EH (cell line): Measurements from ENCODE around the gene ARID1B.

ENCODE experiments used
- DNase-seq: peaks from one replicate; pipeline ENCODE4 v3.0.0-alpha.2; 2015; ENCODE audit warnings: low read depth

The ARID1B gene

GRCh38 chr6:156773935-156774852 is 3.0 kb upstream of the ARID1B start:
- DNase-seq, result no peak

DNA sequence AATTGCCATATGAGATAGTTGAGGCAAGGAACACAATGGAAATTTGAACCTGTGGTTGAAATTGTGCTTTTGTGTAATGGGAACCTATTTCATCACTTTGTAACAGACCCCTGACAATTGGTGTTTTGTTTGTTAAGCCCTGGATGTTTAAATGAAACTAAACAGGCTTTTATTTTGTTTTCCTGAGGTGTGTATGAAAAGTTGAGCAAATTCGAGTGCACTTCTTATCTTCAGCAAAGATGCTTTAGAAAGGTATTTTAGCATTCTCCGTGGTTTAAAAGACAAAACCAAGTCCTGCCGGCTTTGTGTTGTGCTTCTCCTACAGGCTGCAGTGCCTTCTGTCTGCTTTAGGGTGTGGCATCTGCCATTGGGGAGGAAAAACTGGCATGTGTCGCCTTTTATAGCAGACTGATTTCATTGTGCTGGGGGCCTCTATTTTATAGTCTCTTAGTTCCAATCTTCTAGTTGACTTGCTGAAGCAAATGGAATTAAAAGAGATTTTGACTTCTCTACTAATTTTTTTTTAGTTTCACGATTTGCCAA is 2.2 kb upstream of the ARID1B start:
- no peak for DNase-seq

- peak; percentile 21 for DNase-seq
These were observed 1.5 kb upstream of the ARID1B start for GRCh38 chr6:156775717-156776116.

GRCh38 chr6:156776470-156776839 is 723 bp upstream of the ARID1B start:
- DNase-seq, result peak; percentile 58

DNA sequence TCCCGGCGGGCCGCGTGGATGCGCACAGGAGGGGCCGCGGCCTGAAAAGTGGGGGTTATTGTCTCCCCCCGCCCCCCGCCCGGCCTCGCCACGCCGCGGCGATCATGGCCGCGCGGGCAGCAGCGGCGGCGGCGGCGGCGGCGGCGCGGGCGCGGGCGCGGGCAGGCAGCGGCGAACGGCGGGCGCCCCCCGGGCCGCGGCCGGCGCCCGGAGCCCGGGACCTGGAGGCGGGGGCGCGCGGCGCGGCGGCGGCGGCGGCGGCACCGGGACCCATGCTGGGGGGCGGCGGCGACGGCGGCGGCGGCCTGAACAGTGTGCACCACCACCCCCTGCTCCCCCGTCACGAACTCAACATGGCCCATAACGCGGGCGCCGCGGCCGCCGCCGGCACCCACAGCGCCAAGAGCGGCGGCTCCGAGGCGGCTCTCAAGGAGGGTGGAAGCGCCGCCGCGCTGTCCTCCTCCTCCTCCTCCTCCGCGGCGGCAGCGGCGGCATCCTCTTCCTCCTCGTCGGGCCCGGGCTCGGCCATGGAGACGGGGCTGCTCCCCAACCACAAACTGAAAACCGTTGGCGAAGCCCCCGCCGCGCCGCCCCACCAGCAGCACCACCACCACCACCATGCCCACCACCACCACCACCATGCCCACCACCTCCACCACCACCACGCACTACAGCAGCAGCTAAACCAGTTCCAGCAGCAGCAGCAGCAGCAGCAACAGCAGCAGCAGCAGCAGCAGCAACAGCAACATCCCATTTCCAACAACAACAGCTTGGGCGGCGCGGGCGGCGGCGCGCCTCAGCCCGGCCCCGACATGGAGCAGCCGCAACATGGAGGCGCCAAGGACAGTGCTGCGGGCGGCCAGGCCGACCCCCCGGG is 637 bp downstream of the ARID1B start:
- DNase-seq, result peak; percentile 63

DNA sequence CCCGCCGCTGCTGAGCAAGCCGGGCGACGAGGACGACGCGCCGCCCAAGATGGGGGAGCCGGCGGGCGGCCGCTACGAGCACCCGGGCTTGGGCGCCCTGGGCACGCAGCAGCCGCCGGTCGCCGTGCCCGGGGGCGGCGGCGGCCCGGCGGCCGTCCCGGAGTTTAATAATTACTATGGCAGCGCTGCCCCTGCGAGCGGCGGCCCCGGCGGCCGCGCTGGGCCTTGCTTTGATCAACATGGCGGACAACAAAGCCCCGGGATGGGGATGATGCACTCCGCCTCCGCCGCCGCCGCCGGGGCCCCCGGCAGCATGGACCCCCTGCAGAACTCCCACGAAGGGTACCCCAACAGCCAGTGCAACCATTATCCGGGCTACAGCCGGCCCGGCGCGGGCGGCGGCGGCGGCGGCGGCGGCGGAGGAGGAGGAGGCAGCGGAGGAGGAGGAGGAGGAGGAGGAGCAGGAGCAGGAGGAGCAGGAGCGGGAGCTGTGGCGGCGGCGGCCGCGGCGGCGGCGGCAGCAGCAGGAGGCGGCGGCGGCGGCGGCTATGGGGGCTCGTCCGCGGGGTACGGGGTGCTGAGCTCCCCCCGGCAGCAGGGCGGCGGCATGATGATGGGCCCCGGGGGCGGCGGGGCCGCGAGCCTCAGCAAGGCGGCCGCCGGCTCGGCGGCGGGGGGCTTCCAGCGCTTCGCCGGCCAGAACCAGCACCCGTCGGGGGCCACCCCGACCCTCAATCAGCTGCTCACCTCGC is 1.5 kb downstream of the ARID1B start:
- peak; percentile 64 for DNase-seq

DNA sequence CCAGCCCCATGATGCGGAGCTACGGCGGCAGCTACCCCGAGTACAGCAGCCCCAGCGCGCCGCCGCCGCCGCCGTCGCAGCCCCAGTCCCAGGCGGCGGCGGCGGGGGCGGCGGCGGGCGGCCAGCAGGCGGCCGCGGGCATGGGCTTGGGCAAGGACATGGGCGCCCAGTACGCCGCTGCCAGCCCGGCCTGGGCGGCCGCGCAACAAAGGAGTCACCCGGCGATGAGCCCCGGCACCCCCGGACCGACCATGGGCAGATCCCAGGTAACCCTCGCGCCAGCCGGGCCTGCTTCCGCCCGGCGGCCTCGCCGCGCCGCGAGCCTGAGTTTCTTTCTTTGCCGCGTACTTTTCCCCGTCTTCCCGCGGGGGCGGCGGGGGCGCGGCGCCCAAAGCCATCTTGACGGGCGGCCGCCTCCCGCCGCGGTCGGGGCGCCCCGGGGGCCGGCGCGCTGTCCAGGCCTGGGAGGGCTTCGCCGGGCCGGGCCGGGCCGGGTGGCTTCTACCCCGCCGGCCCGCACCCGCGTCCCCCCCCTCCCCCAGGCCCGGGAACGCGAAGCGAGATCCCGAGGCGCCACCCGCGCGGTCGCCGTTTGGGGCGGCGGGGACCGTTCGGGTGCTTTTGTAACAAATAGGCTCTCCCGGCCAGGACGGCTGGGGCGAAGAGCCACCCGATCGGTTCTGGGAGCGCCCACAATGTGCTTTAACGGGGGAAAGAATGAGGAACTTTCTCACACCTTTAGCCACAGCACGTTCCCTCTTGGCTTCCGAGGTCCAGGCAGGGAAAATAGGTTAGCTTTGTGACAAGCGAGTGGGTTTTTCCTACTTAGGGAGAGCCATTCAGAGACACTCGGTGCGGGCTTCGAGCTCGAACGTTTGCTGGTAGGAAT is 2.3 kb downstream of the ARID1B start:
- peak; percentile 40 for DNase-seq

GRCh38 chr6:156780102-156780641 is 3.0 kb downstream of the ARID1B start:
- DNase-seq, result peak; percentile 94

GRCh38 chr6:156780962-156781853 is 4.0 kb downstream of the ARID1B start:
- DNase-seq, result no peak

DNA sequence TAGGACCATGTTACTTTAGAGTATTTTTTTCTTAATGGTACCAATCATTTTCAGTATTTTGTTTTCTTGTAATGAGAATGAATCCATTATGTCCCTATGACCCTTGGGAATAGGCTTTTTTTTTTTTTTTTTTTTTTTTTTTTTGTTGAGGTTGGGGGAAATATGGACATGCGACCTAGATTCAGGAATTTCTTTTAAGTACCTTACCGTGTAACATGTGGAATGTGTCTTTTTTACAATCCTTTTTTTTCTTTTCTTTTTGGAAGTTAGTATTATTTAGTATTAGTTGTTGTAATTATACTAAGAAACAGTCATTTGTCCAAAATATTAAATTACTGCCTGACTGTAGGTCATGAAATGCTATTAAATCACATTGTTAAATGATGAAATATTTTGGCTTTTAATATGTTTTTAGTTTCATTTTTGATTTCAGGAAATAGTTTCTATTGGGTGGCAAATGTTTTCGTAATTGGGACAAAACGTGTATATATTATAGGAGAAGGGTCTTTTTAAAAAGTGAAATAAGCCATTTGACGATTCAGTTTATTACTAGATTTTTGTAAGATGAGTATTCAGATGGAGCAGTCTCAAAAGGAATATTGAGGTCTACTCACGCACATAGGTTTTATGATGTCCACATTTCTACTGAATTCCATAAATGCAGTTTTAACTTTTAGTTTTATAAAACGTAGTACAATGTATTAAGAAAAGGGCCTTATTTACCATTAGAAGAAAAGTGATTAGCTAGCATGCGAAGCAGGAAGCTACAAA is 4.9 kb downstream of the ARID1B start:
- peak; percentile 44 for DNase-seq

GRCh38 chr6:156782691-156783320 is 5.6 kb downstream of the ARID1B start:
- DNase-seq, result peak; percentile 57

DNA sequence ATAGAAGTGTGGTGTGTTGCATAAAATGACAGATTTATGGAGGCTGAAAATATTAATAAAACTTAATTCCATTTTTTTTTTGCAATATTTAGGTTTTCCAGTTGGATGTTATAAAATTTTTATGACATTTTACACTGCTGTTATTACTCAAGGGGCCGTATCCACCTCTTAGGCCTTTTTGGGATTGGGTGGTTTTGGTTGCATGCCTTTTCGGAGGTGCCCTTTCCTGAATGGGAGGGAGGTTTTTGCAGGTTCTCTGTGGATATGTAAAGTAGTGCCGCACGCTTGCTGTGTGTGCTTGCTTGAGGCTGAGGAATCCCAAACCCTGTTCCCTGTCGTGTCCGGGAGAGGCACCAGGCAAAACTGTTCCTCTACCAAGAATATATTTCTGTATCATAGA is 6.8 kb downstream of the ARID1B start:
- no peak for DNase-seq

DNA sequence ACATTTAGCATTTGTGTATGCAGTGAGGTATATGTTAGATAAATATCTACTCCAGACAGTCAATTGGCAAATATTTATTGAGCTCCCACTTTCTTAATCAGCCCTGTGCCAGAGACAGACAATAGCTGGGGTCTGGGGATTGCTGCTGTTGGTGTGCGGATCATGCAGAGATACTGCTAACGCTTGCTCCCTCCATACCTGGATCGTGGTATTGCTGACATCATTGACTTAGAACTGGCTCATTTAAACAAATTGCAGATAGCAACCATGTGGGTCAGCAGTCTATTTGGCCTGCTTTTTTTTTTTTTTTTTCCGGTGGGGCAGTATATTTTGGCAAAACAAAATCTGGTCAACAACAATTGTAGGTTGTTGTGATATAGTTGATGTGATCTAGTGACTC is 9.5 kb downstream of the ARID1B start:
- DNase-seq, result no peak

- DNase-seq, result no peak
These were observed 10.7 kb downstream of the ARID1B start for GRCh38 chr6:156787569-156788492.

DNA sequence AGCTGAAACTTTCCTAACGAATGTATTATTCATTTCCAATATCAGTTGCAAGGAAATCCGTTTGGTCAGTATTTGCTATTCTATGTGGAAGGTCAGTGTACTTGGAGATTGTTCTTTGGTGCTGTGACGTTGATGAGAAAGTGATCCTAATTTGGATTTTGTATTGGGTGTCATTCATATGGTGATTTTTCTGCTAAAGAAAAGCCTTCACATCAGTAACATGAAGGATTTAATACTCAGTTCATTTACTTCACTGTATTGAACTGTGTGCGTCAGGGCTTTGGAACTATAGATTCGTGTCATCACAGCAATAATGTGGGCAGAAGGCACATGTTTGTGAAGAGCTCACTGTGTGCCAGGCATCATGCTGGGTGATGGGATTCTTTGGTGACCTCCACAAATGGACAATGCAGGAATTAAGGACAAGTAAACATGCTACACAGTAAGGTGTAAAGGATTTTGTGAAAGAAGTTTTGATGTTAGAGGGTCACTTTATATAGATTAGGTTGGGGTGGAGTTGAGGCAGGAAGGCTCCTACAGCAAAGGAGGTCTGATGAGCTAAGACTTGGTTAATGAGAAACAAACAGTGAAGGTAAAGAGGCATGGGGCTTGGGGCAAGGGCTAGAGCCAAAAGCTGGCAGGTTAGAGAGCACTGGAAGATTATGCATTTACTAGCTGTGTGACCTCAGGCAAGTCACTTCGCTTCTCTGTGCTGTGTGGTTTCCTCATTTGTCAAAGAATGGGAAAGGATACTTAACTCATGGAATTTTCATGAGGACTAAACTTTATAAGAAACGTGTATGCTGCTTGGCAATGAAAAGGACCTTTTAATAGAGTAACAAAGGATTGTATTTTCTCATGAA is 12.1 kb downstream of the ARID1B start:
- no peak for DNase-seq

- DNase-seq, result no peak
These were observed 13.6 kb downstream of the ARID1B start for GRCh38 chr6:156790711-156791319.
